ENCODE data around the gene PSME3IP1.
"Not testable (repeated sequence)": the region's sequence is repeated elsewhere in the genome, so short reads cannot be mapped to it uniquely, and the experiment has no call there.

PSME3IP1 gene, protein sequence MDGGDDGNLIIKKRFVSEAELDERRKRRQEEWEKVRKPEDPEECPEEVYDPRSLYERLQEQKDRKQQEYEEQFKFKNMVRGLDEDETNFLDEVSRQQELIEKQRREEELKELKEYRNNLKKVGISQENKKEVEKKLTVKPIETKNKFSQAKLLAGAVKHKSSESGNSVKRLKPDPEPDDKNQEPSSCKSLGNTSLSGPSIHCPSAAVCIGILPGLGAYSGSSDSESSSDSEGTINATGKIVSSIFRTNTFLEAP

DNA sequence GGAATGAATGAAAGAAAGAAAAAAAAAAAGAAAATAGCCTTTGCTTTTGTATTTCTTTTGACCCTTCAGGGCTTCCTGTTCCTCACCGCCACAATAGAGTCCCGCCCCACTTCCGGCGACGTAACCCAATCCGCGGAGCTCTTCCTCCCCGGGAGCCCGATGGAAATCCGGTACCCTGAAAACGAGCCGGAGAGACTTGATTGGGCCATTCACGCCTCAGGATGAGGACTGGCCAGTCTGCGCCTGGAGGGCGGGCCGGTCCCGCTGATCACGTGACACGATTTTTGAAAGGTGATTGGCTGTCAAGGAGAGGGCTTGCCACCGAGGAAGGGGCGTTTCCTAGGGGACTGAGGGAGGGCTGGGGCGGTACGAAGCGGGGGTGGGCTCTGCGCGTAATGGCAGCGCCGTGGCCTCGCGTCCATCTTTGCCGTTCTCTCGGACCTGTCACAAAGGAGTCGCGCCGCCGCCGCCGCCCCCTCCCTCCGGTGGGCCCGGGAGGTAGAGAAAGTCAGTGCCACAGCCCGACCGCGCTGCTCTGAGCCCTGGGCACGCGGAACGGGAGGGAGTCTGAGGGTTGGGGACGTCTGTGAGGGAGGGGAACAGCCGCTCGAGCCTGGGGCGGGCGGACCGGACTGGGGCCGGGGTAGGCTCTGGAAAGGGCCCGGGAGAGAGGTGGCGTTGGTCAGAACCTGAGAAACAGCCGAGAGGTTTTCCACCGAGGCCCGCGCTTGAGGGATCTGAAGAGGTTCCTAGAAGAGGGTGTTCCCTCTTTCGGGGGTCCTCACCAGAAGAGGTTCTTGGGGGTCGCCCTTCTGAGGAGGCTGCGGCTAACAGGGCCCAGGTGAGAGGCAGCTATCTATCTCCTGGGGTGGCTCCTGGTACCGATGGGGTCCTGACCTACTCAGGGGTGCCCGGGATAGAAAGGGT is at the start of gene PSME3IP1, which contains the start of gene RSPRY1:
PSME3IP1 (minus strand) TSS at position 95 of the 927 bp plus-strand sequence. CDS start 12,185 bp downstream, outside the sequence.
RSPRY1 (plus strand) TSS at position 385 of the 927 bp plus-strand sequence. CDS start 18,330 bp downstream, outside the sequence.
- peak; percentile 88 to 98 (median 98) for DNase-seq (ENCODE audit: low read depth in 3 of 3)

DNA sequence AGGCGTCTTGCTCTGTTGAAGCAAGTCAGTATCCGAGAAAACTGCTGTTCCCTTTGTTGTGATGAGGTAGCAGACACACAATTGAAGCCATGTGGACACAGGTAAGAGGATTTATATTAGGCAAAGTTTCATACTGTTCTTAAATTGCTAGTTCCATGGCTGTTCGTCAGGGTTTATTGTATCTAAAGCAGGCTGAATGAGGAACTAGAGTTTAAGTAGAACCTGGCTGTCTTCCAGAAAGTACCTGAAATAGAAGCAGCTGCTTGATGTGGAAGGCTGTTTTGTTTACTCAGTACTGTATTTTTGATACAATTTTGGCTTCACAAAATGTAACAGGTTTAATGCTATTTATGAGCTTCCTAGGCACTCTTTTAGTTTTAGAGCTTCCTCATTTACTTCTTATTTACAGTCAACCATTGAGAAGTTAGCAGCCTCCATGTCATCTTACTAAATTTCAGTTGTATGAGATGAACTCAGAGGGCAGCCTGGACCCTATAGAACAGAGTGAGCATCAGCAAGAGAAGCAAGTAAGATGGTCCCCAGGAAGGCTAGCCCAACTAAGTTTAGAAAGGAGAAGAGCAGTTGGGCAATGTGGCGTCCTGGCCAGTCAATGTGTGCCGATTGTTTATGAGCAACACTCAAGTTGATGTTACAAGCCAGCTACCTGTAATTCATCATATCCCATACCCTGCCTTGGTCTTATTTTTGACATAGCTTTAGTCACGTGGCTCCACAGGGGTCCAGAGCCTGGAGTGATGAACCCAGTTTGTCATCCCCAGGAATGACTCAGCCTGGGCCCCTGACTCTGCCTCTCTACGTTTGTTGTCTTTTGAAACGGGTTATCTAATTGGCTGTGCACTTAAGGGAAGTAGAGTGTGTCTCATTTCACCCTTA is 49.5 kb upstream of the PSME3IP1 start:
- DNase-seq (ENCODE audit: low read depth in 3 of 3): no peak

DNA sequence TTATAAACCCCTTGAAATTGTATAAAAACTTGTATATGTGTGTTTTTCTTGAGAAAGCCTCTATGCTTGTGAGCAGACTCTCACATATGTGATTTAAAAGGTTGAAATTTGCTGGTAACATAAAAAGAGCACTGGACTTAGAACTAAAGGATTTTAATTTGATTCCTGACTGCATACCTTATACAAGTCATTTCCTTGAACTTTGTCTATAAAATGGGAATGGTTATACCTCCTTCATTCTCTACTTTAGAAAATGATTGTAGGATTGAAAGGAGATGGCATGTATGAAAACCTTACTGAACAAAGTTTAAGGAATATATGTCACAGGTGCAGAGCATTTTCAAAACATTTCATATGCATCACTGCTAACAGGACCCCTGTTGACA is 48.9 kb upstream of the PSME3IP1 start:
- no peak for DNase-seq (ENCODE audit: low read depth in 3 of 3)

DNA sequence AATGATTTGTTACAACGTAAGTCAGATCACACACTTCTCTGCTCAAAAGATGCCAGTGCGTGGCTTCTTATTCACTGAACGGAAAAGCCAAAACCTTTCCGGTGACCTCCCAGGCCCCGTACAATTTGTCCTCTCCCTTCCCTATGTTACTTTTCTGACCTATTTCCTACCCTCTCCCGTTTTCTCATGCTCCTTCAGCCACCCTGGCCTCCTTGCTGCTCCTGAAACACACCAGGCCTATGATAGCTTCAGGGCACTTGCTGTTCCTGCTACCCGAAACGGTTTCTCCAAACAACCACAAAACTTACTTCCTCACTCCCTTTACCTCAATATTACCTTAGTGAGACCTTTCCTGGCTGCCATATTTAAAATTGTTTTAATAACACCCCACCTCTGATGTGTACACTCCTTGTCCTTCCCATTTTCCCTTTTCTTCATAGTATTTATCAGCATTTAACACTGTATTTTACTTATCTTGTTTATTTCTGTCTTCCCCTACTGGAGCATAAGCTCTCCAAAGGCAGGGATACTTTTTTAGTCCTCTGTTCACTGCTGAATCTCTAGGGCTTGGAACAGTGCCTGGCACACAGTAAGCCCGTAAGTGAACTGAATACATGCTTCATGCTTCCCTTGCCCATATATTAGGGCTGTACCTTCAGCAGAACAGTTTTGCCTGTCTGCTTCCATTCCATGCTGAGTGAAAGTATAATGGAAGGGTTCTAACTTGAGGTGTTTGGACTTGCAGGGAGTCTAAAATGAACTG is 48.3 kb upstream of the PSME3IP1 start:
- no peak for DNase-seq (ENCODE audit: low read depth in 3 of 3)

DNA sequence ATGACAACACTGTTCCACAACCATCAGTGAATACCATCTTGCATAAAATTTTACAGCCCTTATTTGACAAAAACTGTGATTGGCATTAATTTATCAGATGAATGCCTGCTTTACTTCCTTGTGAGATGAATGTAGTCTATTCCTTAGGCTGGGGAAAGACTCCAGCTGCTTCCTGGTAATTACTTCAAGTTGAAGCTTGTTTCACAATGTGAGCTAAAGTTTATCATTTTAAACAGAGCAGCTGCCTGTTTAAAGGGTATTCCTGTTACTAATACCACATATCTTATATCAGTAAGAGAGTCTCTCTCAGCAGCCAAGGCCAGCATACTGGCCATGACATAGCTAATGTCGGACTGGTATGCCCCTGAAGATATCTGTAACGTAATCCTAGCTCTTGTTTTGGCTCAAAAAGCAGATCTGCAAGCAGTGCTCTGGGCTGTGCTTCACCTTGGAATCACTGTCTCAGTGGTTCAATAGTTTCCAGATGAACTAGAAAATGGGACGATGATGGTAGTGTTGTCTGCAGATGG is 46.0 kb upstream of the PSME3IP1 start:
- no peak for DNase-seq (ENCODE audit: low read depth in 3 of 3)

DNA sequence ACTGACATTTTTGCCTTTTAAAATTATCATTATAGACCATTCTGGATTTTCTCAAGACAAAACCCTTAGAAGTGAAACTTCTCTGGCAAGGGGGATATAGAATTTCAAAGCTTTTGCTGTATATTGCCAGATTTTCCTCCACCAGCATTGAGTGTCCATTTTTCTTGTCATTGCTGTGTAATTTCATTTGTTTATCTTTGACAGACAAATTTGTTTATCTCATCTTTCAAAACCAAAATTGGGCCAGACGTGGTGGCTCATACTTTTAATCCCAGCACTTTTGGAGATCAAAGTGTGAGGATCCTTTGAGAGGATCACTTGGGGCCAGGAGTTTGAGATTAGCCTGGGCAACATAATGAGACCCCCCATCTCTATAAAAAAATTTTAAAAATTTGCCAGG is 43.2 kb upstream of the PSME3IP1 start:
- DNase-seq (ENCODE audit: low read depth in 3 of 3): no peak

DNA sequence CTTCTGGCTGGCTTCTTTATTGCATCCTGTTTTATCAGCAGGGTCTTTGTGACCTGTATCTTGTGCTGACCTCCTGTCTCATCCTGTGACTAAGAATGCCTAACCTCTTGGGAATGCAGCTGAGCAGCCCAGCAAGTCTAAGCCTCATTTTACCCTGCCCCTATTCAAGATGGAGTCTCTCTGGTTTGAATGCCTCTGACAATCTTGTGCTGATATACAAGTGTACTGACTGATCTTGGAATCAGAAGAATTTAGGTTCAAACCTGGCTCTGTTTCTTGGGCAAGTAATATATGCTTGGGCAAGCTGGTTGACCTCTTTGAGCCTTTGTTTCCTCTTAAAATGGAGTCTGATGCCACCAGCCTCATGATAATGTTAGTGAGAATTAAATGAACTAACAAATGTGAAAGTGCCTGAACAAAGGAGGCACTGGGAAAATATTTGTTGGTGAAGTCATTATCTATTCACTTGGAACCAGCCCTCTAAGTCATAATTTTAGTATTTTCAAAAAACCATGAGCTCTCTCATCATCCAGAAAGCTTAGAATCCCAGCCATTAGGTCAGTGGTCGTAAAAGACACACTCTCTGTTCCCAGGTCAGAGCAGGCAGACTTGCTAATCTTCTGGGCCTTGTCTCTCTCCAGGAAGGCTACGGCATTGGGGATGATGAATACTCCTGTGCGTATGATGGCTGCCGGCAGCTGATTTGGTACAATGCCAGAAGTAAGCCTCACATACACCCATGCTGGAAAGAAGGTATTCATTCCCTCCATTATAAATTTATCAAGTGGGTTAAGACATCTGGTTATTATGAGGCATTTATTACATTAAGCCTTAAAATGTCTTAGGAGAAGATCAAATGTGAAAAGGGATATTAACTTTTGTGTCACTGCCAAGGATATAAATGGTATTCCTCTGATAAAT is 41.1 kb upstream of the PSME3IP1 start:
- DNase-seq (ENCODE audit: low read depth in 3 of 3): no peak

DNA sequence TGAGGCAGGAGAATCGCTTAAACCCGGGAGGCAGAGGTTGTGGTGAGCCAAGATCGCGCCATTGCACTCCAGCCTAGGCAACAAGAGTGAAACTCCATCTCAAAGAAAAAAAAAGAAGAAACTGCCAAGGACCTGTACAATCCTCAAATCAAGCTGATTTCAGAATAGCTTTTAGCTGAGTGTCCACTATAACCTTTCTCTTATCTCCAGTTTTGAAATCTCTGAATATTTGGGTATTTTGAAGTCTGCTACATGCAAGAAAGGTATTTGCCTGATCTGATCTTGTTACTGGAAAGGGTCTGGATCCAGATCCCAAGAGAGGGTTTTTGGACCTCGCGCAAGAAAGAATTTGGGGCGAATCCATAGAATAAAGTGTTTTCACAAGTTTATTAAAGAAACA is 40.1 kb upstream of the PSME3IP1 start:
- no peak for DNase-seq (ENCODE audit: low read depth in 3 of 3)

DNA sequence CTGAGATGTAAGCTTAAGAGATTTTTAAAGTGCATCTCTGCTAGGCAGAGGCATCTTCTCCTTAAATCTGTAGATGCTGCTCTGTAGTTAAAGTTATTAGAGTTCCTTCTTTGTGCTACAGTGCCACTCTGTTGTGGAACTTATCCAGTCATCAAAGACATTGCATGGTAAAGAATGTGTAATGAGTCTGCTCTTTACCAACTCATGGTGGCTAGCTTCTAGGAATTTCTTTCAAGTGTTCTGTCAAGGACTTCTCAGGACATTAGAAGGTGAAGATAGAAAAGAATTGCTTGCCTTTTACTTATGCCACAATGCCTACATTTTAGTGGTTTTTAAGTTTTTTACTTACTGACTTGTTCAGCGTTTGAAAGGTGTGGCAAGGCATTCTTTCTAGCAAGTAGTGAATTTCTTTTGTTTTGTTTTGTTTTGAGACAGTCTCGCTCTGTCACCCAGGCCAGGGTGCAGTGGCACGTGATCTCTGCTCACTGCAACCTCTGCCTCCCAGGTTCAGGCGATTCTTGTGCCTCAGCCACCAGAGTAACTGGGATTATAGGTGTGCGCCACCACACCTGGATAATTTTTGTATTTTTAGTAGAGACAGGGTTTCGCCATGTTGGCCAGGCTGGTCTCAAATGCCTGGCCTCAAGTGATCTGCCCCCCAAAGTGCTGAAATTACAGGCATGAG is 39.0 kb upstream of the PSME3IP1 start:
- DNase-seq (ENCODE audit: low read depth in 3 of 3): no peak

DNA sequence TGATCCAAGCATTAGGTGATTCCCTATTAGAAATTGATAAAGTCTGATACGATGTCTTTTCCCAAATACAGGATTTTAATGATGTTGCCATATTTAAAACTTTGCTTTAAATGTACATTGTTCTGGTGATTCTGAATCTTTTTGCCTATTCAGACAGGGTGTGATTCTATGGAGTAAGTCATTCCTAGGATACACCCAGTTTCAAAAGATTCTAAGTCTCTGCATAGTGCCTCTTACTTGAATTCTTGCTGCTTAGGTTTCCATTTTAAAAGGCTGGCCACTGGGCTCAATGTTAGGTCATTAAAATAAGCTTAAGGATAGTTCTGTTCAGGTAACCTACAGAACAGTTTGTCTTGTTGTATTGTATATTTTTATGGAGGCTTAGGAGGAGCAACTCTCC is 37.2 kb upstream of the PSME3IP1 start:
- no peak for DNase-seq (ENCODE audit: low read depth in 3 of 3)

DNA sequence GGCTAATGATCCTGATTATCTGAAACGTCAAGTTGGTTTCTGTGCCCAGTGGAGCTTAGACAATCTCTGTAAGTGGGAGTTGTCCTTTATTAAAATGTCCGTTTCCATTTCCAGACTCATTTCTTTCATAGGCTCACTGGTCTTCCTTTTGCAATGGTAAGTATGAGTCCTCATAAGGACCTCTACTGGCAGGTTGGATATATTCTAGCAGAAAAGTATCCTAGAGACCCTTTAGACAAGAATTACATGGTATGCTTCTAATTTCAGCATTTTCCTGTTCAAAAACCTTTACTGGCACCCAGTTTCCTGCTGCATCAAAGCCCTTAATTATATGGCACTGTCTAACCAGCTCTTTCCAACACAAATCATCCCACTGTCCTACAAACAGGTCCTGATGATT is 31.1 kb upstream of the PSME3IP1 start:
- no peak for DNase-seq (ENCODE audit: low read depth in 3 of 3)

DNA sequence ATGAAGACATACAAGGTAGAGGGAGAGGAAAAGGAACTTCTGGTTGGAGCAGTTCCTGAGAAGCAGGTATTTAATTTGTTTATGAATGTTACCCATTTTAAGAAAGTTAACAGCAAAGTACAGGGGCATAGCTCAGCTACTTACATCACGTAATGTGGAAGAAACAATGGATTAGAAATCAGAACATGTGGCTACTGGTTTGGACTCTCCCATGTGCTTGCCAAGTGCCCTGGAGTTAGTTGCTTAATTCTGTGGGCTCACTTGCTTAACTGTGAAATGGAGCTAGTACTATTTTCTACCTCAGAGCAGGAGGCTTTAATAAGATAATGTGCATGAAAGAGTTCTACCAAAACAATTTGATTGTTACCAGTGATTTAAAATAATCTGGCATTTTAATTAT is 27.6 kb upstream of the PSME3IP1 start:
- no peak for DNase-seq (ENCODE audit: low read depth in 3 of 3)

DNA sequence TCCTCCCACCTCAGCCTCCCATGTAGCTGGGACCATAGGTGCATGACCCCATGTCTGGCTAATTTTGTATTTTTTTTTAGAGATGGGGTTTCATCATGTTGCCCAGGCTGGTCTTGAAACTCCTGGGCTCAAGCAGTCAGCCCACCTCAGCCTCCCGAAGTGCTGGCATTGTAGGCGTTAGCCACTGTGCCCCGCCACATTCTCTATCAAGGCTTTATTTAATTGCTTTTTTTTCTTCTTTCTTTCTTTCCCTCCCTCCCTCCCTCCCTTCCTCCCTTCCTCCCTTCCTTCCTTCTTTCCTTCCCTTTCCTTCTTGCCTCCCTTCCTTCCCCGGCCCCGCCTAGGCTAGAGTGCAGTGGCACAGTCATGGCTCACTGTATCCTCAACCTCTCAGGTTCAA is 23.9 kb upstream of the PSME3IP1 start:
- no peak for DNase-seq (ENCODE audit: low read depth in 3 of 3)

DNA sequence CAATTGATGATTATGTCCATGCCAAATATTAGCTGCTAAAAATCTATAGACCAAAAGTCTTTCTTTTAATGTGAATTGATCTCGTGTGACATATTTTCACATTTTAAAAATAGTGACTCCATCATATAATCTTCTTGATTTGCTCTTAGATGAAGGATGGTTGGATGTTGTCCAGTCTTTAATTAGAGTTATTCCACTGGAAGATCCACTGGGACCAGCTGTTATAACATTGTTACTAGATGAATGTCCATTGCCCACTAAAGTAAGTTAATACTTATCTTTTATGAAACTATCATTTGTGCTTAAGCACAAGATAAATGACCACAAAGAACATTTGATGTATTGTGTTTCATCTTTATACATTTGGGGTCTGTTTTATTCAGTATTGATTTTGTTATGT is 23.1 kb upstream of the PSME3IP1 start:
- no peak for DNase-seq (ENCODE audit: low read depth in 3 of 3)

DNA sequence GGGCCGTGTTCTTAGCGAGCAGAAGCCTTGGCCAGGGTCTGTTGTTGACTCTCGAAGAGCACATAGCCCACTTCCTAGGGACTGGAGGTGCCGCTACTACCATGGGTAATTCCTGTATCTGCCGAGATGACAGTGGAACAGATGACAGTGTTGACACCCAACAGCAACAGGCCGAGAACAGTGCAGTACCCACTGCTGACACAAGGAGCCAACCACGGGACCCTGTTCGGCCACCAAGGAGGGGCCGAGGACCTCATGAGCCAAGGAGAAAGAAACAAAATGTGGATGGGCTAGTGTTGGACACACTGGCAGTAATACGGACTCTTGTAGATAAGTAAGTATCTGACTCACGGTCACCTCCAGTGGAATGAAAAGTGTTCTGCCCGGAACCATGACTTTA is 18.8 kb upstream of the PSME3IP1 start:
- no peak for DNase-seq (ENCODE audit: low read depth in 3 of 3)

DNA sequence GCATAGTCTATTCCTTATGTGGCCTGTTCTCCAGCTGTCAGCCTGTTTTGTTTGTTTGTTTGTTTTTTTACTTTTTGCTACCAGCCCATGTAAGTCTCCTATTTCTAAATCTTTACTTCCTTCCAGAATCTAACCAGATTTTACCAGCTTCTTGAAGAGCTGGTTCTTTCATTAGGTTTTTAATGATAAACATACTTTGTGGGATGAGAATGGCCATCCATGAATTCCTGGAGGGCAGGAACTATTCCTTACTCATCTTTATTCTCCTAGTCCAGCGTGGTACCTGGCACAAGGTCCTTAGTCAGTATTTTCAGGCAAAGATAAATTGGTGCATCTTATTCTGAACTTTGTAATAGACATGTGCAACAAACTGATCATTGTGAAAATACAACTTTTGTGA is 17.6 kb upstream of the PSME3IP1 start:
- DNase-seq (ENCODE audit: low read depth in 3 of 3): no peak

DNA sequence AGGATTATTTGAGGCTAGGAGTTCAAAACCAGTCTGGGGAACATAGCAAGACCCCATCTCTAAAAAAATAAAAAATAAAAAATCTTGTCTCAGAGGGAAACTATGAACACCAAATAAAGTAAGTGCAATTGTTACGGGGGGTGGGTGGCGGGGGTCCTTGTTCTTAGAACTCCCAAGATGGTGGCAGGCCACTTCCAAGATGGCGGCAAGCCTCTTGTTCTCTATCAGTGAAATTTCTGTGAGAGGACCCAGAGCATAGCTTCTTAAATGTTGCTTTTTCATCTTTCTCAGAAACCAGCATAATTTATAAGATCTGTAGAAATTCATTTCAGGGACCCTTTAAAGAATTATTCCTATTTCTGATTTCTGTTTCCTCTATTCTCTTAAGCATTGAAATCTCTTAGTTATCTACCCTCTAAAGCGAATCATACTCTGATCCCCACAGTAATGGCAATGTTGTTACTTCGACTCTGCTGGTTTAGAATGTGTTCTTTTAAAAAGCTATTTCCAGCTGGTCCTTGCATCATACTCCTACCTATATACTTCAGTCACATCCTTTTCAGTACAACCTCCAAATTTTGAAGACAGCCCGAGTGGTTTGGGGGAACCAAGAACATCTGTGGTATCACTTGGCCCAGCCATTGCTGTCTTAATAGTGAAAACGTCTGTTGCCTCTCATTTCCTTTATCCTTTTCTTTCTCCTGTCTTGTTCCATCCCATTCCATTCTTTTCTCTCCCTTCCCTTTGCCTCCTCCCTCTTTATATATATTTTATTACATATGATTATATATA is 16.5 kb upstream of the PSME3IP1 start:
- no peak for DNase-seq (ENCODE audit: low read depth in 3 of 3)

DNA sequence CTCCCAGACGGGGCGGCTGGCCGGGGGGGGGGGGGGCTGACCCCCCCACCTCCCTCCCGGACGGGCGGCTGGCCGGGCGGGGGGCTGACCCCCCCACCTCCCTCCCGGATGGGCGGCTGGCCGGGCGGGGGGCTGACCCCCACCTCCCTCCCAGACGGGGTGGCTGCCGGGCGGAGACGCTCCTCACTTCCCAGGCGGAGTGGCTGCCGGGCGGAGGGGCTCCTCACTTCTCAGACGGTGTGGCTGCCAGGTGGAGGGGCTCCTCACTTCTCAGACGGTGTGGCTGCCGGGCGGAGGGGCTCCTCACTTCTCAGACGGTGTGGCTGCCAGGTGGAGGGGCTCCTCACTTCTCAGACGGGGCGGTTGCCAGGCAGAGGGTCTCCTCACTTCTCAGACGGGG is 15.1 kb upstream of the PSME3IP1 start:
- not testable (repeated sequence) for DNase-seq (ENCODE audit: low read depth in 3 of 3)
